ENCODE results near the gene OR13A1.

Gene OR13A1

GRCh38 chr10:45325116-45325515 is 9.7 kb upstream of the OR13A1 start:
- TF ChIP-seq, protein P1, sequence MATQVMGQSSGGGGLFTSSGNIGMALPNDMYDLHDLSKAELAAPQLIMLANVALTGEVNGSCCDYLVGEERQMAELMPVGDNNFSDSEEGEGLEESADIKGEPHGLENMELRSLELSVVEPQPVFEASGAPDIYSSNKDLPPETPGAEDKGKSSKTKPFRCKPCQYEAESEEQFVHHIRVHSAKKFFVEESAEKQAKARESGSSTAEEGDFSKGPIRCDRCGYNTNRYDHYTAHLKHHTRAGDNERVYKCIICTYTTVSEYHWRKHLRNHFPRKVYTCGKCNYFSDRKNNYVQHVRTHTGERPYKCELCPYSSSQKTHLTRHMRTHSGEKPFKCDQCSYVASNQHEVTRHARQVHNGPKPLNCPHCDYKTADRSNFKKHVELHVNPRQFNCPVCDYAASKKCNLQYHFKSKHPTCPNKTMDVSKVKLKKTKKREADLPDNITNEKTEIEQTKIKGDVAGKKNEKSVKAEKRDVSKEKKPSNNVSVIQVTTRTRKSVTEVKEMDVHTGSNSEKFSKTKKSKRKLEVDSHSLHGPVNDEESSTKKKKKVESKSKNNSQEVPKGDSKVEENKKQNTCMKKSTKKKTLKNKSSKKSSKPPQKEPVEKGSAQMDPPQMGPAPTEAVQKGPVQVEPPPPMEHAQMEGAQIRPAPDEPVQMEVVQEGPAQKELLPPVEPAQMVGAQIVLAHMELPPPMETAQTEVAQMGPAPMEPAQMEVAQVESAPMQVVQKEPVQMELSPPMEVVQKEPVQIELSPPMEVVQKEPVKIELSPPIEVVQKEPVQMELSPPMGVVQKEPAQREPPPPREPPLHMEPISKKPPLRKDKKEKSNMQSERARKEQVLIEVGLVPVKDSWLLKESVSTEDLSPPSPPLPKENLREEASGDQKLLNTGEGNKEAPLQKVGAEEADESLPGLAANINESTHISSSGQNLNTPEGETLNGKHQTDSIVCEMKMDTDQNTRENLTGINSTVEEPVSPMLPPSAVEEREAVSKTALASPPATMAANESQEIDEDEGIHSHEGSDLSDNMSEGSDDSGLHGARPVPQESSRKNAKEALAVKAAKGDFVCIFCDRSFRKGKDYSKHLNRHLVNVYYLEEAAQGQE (IDR thresholded peaks at IDR 0.05; ENCODE audit: low read depth), result no peak
- TF ChIP-seq MAX (IDR thresholded peaks at IDR 0.05) (no peak), YY1 (IDR thresholded peaks at IDR 0.05; ENCODE audit: low read depth) (no peak), EP300 (IDR thresholded peaks at IDR 0.05; ENCODE audit: borderline replicate concordance) (no peak), ZBTB7A (IDR thresholded peaks at IDR 0.05; ENCODE audit: low read depth) (no peak), NFIC (IDR thresholded peaks at IDR 0.05) (no peak), TAF1 (IDR thresholded peaks at IDR 0.05; ENCODE audit: low read depth) (no peak), CEBPB (IDR thresholded peaks at IDR 0.05) (no peak), TEAD4 (IDR thresholded peaks at IDR 0.05) (no peak), RAD21 (IDR thresholded peaks at IDR 0.05; ENCODE audit: low read depth) (no peak), EGR1 (IDR thresholded peaks at IDR 0.05) (no peak), TCF12 (IDR thresholded peaks at IDR 0.05; ENCODE audit: low read depth) (no peak), CREB1 (IDR thresholded peaks at IDR 0.05; ENCODE audit: low read depth) (no peak), USF1 (IDR thresholded peaks at IDR 0.05) (no peak), FOXM1 (IDR thresholded peaks at IDR 0.05; ENCODE audit: borderline replicate concordance, low read depth) (no peak)

DNA sequence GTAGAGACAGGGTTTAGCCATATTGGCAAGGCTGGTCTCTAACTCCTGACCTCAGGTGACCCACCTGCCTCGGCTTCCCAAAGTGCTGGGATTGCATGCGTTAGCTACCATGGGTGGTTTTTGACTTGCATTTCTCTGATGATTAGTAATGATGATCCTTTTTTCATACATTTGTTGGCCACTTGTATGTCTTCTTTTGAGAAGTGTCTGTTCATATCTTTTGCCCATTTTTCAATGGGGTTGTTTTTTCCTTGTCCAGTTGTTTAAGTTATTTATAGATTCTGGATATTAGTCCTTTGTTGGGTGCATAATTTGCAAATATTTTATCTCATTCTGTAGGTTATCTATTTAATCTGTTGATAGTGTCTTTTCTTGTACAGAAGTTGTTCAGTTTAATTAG is 4.3 kb upstream of the OR13A1 start:
- no peak for TF ChIP-seq NFIC (IDR thresholded peaks at IDR 0.05)

GRCh38 chr10:45313264-45313873 is 2.0 kb downstream of the OR13A1 start:
- TF ChIP-seq RAD21 (IDR thresholded peaks at IDR 0.05; ENCODE audit: low read depth), result no peak
- TF ChIP-seq CREB1 (IDR thresholded peaks at IDR 0.05; ENCODE audit: low read depth), result no peak
- no peak for TF ChIP-seq USF1 (IDR thresholded peaks at IDR 0.05)
- TF ChIP-seq, protein P1 (IDR thresholded peaks at IDR 0.05; ENCODE audit: low read depth), result no peak
- TF ChIP-seq FOXM1 (IDR thresholded peaks at IDR 0.05; ENCODE audit: borderline replicate concordance, low read depth), result no peak
- TF ChIP-seq EGR1 (IDR thresholded peaks at IDR 0.05), result no peak
- TF ChIP-seq ZBTB7A (IDR thresholded peaks at IDR 0.05; ENCODE audit: low read depth), result no peak
- no peak for TF ChIP-seq CEBPB (IDR thresholded peaks at IDR 0.05)
- no peak for TF ChIP-seq YY1 (IDR thresholded peaks at IDR 0.05; ENCODE audit: low read depth)

- TF ChIP-seq CREB1 (IDR thresholded peaks at IDR 0.05; ENCODE audit: low read depth) (no peak), RAD21 (IDR thresholded peaks at IDR 0.05; ENCODE audit: low read depth) (peak; percentile 25; the same call in 1 of the 2 replicates)
These were observed 6.7 kb downstream of the OR13A1 start for GRCh38 chr10:45308707-45309106.

DNA sequence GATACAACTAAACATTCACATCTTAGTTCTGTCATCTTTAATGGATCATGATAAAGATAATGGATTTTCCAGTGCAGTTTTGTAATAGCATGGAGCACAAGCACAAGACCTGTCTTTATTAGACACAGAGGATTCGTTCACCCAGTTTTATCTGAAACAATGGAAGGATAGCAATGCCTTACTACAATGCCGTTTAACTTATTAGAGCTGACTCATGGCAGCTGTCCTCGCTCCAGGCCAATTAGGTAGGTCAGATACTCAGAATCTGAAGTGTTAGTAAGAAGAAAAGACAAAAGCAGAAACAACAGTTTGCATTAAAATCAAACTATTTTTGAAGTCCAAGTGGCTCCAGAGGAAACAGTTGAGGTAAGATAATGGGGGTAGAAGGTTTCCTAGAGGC is 12.8 kb downstream of the OR13A1 start:
- TF ChIP-seq TAF1 (IDR thresholded peaks at IDR 0.05; ENCODE audit: low read depth) (no peak), RAD21 (IDR thresholded peaks at IDR 0.05; ENCODE audit: low read depth) (no peak), TCF12 (IDR thresholded peaks at IDR 0.05; ENCODE audit: low read depth) (no peak), CEBPB (IDR thresholded peaks at IDR 0.05) (no peak), YY1 (IDR thresholded peaks at IDR 0.05; ENCODE audit: low read depth) (no peak), FOXM1 (IDR thresholded peaks at IDR 0.05; ENCODE audit: borderline replicate concordance, low read depth) (no peak), ZBTB7A (IDR thresholded peaks at IDR 0.05; ENCODE audit: low read depth) (no peak), MAX (IDR thresholded peaks at IDR 0.05) (no peak), USF1 (IDR thresholded peaks at IDR 0.05) (no peak), EP300 (IDR thresholded peaks at IDR 0.05; ENCODE audit: borderline replicate concordance) (no peak), CREB1 (IDR thresholded peaks at IDR 0.05; ENCODE audit: low read depth) (no peak), NFIC (IDR thresholded peaks at IDR 0.05) (no peak), EGR1 (IDR thresholded peaks at IDR 0.05) (no peak), TEAD4 (IDR thresholded peaks at IDR 0.05) (no peak)
- TF ChIP-seq, protein P1 (IDR thresholded peaks at IDR 0.05; ENCODE audit: low read depth), result no peak

Data from Ishikawa (cell line).